ENCODE measurements around the gene ADM. TPM values are rescaled to one million over a fixed set of nuclear protein-coding genes. Genes with fewer than 3 reads are reported as not detected.

ADM gene
- total RNA-seq, 1 experiment from 2014 or later, result not detected

DNA sequence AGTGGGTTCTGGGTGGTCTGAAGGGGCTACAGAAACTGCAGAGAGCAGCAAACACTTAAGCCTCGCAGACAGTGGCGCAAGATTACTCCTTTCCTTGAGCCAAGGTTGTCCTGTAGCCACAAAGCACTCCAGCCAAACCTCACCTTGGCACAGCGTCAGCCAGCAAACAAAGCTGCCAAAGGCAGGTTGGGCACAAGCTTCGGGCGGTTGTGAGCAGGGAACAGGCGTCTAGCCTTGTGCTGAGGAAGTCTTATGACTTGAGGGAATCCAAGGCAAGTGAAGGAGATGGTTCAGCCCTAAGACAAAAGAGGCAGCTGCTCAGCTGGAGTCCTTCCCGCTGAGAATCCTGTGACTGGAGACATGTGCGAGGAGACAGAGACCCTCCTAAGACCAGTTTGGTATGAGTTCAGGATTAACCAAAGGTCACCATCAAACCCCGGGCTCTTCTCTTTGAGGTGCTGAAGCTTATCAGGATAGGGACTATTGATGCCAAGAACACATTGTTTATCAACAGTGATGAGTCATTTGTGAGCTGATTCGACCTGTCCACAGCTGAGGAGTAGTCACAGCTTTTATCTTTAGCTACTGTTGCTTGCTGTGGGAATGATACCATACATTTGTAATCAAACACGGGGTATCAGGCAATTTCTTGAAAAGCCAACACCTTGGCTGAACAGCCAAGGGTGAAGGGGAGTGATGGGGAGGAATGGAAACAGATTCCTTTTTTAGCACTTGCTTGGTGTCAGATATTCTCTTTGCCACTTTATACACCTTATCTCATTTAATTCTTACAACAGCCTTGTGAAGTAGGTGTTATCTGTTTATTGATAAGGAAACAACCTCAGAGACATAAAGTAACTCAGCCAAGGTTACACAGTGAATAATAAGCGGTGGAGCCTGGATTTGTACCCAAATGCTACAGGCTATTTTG lies 4.6 kb downstream of the ADM start:
- peak; percentile 63 for DNase-seq (ENCODE audit: low read depth)

DNA sequence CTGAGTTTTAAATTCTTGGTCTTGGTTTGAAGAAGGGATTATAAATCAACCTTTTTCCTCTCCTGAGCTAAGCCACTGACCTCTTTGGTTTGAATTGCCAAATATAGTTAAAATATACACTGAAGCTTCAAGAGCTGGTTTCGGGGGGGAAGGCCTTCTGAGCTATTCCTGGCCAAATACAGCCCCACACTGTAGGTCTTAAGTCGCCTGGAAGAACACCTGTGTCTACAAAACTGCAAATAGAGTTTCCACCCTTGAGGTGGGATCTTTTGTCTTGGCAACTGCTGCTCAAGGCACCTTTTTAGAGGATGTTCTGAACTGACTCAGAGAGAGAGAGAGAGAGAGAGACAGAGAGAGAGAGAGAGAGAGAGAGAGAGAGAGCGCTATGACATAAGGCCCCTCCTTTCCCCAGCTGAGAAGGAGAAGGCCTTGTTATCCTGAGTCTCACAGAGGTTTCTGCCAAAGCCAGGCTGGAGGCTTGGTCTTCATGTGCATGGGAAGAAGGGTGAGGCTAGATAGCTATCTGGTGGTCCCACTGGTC lies 5.5 kb downstream of the ADM start:
- DNase-seq (ENCODE audit: low read depth), result no peak

- no peak for DNase-seq (ENCODE audit: low read depth)
These were observed 6.9 kb downstream of the ADM start for GRCh38 chr11:10311802-10312201.

- DNase-seq (ENCODE audit: low read depth), result no peak
These were observed 9.6 kb downstream of the ADM start for GRCh38 chr11:10314199-10315072.

GRCh38 chr11:10315083-10315482 lies 10.2 kb downstream of the ADM start:
- DNase-seq (ENCODE audit: low read depth), result no peak

- no peak for DNase-seq (ENCODE audit: low read depth)
These were observed 12.4 kb downstream of the ADM start for GRCh38 chr11:10317151-10317755.

- no peak for DNase-seq (ENCODE audit: low read depth)
These were observed 13.1 kb downstream of the ADM start for GRCh38 chr11:10317776-10318526.

DNA sequence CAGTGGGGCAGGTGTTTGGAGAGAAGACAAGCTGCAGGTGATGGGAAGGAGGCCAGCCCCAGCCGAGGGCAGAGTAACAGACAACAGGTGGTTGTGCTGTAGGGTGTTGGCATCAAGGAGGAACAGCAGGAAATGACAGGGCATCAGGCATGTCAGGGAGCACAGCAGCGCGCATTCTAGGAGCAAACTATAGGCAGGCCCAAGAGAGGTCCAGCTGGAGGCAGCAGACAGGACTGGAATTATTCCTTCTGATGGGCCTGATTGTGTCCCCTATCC lies 13.6 kb downstream of the ADM start:
- no peak for DNase-seq (ENCODE audit: low read depth)

- DNase-seq (ENCODE audit: low read depth), result no peak
These were observed 15.1 kb downstream of the ADM start for GRCh38 chr11:10319702-10320558.

DNA sequence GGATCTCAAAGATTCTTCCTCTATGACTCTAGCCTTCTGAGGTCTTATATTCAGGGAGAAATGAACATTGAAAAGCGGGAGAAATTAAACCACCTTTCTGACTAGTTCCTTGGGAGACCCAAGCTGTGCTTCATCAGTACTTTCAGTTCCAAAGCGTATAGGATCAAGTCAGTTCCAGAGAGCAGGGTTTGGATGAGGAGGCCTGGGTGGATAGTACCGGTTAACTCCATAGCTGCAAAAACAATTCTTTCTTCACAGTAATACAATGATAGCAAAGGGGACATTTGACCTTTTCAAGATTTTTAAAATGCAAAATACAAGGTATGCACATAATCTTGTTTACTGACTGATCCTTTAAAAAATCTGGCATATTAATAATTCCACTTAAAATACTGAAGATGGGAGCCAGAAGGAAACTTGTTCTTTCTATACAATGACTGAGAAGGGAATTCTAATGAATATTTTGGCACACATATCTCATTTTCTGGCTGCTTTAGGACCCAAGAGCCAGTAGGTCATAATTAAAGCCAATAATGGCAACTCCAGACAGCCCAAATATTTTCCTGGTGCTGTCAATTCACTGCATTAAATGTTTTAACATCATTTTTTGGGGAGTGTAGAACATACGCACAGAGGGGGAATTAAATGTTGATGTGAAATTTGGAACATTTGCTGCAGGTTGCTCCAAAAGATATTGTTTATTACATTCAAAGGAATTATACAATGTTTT lies 16.0 kb downstream of the ADM start:
- DNase-seq (ENCODE audit: low read depth), result no peak

DNA sequence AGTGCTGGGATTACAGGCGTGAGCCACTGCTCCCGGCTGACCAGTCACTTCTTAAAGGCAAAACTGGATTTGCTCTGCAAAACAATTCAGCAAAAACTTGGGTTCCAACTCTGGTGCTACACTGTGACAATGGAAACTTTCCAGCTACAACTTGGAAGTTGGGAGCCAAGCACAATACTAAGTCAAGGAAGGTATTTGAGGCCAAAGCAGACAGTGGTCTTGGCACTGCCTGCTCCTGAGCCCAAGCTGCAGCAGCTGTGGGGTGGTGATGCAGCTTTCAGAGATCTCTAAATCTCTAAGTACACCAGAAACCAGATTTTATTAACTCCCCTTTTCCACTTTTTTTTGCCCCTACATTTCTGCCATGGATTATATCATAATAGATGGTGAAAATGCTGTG lies 17.5 kb downstream of the ADM start:
- no peak for DNase-seq (ENCODE audit: low read depth)

DNA sequence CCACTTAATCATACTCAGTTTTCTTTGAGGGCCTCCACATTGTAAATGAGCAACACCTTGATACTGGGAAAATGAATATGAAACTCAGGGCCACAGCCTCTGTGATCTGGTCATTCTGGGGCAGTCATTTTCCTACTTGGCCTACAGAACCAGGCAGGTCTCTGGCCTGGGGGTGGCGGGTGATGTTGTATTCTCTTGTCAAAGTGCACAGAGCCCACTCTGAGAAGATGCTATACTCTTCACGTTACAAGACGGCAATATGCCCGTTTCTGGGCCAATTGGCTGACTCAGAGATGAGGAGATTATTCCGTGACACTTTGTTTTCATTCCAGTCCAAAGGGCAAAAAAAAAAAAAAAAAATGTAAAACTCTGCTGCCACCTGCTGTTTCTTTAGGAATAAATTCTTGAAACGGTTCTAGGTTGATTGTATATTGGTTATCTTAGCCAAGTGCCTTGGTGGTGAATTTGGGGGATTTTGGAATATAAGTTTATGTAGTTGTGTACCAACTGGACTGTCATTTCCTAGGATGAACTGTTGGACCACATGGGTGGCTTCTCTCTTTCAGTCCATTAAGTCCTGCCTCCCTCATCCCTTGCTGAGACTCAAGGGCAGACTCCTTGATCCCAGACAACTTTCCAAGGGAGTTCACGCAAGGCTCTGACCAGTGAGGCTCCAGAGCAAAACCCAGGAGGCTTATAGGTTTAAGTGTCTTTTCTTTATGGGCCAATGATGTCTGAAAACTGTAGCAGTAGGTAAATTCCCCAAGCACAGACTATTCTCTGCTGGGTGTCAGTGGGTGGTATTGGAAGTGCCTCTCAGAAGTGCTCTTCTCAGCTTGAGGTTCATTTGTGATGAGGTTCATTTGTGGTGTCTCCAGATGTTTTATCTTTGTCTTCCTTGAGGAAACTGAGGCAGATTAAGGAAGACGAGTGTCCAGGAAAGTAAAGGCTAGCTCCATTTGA lies 18.2 kb downstream of the ADM start:
- DNase-seq (ENCODE audit: low read depth), result peak; percentile 82

GRCh38 chr11:10323793-10324170 lies 18.9 kb downstream of the ADM start:
- DNase-seq (ENCODE audit: low read depth), result no peak

- DNase-seq (ENCODE audit: low read depth), result no peak
These were observed 19.6 kb downstream of the ADM start for GRCh38 chr11:10324474-10324873.

- peak; percentile 60 for DNase-seq (ENCODE audit: low read depth)
These were observed 20.6 kb downstream of the ADM start for GRCh38 chr11:10325277-10326011.

- DNase-seq (ENCODE audit: low read depth), result no peak
These were observed 21.4 kb downstream of the ADM start for GRCh38 chr11:10326012-10326964.

All from HT1080 (cell line).